Forelimb muscle (tissue), 1 donor: ENCODE measurements around the gene APBA2. TPM values are rescaled to one million over a fixed set of nuclear protein-coding genes. Genes with fewer than 3 reads are reported as not detected.
"Not testable (repeated sequence)": the region's sequence is repeated elsewhere in the genome, so short reads cannot be mapped to it uniquely, and the experiment has no call there.

Experiments
- DNase-seq: peaks from one replicate; pipeline ENCODE4 v3.0.0-alpha.2; 2013; ENCODE audit warnings: low read depth
- polyA plus RNA-seq: library from polyadenylated mRNA; unstranded; fragments of 120-200 nt; gene quantifications from one replicate; pipeline ENCODE4 v1.2.1, GENCODE V29; 2013; ENCODE audit not compliant: insufficient read length

The APBA2 gene
- 3.9 TPM for polyA plus RNA-seq

DNA sequence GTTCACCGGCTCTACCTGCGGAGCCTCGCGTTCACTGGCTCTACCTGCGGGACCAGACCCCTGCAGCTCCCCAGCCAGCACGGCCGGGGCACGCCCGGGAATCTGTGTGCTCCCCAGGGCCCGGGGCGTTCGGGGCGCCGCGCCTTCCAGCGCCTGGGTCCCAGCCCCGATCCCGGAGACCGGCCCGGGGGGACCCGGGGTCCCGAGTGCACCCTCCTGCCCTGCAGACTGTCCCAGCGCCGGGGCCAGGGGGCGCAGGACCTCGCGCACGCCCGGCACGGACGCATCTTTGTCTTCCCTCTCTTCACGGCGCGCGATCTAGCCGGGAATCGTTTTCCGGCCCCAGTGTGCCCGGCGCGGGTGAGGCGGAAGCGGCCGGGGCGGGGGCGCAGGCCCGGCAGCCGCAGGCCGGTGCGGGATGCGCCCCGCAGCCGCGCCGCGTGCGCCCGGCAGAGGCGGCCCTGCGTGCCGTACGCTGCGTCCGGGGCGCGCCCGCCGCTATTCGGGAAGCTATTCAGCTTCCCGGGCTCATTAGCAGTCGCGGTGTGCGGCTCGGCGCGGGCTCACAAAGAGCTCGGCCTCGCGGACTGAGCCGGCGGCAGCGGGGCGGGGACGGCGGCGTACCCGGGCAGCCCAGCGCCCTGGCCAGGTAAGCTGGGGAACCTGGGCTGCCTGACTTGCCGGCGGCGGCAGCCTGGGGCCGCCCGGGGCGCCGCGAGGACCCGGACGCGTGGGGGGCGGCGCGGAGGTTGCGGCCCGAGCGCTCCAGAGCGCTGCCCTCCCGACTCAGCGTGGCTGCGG, at the start of gene APBA2:
APBA2 (plus strand) TSS at position 345 of the 801 bp plus-strand sequence. CDS start 167,911 bp downstream, outside the sequence.
- no peak for DNase-seq

DNA sequence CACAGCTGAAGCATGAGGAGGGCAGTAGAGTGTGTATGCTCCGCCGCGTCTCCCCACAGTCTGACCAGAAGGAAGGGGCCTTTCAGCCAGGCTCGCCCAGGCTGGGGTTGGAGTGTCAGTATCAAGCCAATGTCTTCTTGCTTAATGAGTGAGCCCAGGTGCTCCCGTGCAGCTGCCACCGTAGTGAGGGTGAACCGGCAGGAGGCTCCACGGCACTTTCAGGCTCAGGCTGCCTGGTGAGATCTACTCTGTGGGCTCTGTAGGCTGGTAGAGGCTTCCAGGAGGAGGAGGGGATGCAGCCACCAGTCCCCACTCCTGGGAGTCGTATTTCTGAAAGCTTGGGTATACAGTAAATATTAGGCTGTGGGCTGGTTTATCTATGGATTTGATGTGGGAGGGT, 45.5 kb upstream of the APBA2 start:
- DNase-seq: not testable (repeated sequence)

- not testable (repeated sequence) for DNase-seq
Observed at GRCh38 chr15:28842210-28842609, 43.6 kb upstream of the APBA2 start.

- DNase-seq: not testable (repeated sequence)
Observed at GRCh38 chr15:28843520-28843919, 42.3 kb upstream of the APBA2 start.

DNA sequence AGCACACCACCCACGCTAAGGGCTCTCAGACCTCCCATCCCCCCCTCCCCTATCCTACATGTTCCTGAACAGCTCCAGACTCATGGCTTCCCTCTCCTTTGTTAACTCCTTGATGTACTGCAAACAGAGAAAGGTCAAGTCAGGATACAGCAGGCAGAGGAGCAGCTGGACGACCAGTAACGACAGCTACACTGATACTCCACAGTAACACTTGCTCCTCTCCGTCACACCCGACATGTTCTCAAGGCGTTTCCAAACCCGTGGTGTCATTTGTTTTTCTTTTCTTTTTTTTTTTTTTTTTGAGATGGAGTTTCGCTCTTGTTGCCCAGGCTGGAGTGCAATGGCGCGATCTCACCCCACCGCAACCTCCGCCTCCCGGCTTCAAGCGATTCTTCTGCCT, 41.6 kb upstream of the APBA2 start:
- not testable (repeated sequence) for DNase-seq

GRCh38 chr15:28847247-28847646, 38.5 kb upstream of the APBA2 start:
- DNase-seq: not testable (repeated sequence)

DNA sequence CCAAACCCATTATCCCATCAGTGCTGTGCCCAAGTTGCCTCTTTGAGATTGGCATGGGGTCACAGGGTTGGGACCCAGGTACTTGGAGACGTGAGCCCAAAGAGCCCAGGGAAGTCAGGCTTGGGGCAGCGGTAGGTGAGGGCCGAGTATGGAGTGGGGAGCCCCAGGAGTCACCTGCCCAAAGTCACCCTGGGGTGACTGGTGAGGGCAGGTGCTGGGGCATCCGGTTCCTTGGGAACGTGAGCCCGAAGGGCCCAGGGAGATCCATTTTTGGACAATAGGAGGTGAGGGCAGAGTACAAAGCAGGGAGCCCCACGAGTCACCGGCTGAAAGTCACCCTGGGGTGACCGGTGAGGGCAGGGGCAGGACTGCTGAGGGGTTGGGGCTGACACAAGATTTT, 37.8 kb upstream of the APBA2 start:
- DNase-seq: not testable (repeated sequence)

- DNase-seq: not testable (repeated sequence)
Observed at GRCh38 chr15:28848521-28848920, 37.3 kb upstream of the APBA2 start, which contains the start of gene GOLGA6L7. Gene GOLGA6L7, minus strand, starts transcription at chr15:28848644. Its CDS starts 95 bp downstream, at chr15:28848549.

DNA sequence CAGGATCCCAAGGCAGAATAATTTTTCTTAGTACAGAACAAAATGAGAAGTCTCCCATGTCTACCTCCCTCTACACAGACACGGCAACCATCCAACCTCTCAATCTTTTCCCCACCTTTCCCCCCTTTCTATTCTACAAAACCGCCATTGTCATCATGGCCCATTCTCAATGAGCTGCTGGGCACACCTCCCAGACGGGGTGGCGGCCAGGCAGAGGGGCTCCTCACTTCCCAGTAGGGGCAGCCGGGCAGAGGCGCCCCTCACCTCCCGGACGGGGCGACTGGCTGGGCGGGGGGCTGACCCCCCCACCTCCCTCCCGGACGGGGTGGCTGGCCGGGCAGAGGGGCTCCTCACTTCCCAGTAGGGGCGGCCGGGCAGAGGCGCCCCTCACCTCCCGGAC, 36.5 kb upstream of the APBA2 start:
- DNase-seq: not testable (repeated sequence)

DNA sequence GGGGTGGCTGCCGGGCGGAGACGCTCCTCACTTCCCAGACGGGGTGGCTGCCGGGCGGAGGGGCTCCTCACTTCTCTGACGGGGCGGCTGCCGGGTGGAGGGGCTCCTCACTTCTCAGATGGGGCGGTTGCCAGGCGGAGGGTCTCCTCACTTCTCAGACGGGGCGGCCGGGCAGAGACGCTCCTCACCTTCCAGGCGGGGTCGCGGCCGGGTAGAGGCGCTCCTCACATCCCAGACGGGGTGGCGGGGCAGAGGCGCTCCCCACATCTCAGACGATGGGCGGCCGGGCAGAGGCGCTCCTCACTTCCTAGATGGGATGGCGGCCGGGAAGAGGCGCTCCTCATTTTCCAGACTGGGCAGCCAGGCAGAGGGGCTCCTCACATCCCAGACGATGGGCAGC, 36.0 kb upstream of the APBA2 start:
- DNase-seq: not testable (repeated sequence)

- not testable (repeated sequence) for DNase-seq
Observed at GRCh38 chr15:28853654-28854053, 32.1 kb upstream of the APBA2 start.

DNA sequence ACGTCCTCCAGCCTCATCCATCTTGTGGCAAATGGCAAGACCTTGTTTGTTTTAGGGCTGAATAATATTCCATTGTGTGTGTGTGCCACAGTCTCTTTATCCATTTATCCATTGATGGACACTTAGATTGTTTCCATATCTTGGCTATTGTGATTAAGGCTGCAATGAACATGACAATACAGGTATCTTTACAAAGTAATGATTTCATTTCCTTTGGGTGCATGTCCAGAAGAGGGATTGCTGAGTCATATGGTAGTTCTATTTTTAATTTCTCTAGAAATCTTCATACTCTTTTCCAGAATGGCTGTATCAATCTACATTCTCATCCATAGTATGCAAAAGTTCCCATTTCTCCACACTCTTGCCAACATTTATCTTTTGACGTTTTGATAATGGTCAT, 31.2 kb upstream of the APBA2 start:
- DNase-seq: not testable (repeated sequence)

DNA sequence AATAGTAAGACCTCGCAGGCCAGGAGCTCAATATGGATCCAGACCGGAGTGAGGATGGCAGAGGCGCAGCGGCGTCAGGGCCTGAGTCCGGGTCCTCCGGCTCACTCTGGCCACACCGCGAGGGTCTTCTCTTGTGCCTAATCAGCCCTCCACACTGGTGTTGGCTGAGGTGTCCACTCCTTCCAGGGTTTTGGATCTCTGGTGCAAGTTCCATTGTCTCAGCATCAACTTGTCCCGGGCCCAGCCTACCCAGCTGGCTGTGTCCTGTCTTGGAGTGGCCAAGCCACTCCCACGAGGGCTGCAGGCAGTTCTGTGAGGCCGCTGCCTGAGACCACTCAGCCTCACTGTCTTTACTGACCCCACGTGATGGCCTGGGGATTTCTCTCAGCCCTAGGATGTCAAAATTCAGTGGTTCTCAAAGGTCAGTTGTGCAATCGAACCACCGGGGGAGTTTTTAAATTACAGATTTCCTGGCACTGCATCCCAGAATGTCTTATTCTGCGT, 24.7 kb upstream of the APBA2 start:
- peak; percentile 16 for DNase-seq

GRCh38 chr15:28861589-28862293, 24.0 kb upstream of the APBA2 start:
- DNase-seq: not testable (repeated sequence)

- DNase-seq: no peak
Observed at GRCh38 chr15:28868744-28869345, 16.9 kb upstream of the APBA2 start.

DNA sequence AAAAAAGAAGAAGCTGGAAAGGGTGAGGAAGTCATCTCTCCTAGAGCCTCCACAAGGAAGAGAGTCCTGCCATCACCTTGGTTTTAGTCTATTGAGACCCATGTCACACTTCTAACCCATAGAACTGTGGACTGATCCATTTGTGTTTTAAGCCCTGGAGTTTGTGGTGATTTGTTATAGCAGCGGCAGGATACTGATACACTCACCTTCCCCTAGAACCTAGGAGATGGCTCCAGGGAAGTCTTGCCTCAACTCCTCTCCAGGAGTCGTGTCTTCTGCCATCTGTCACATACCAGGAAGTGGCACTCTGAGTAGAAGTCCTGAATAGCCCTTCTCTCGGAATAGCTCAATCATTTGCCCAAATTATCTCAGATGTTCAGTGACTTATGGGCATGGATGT, 14.6 kb upstream of the APBA2 start:
- DNase-seq: no peak

GRCh38 chr15:28873006-28873405, 12.8 kb upstream of the APBA2 start:
- no peak for DNase-seq

DNA sequence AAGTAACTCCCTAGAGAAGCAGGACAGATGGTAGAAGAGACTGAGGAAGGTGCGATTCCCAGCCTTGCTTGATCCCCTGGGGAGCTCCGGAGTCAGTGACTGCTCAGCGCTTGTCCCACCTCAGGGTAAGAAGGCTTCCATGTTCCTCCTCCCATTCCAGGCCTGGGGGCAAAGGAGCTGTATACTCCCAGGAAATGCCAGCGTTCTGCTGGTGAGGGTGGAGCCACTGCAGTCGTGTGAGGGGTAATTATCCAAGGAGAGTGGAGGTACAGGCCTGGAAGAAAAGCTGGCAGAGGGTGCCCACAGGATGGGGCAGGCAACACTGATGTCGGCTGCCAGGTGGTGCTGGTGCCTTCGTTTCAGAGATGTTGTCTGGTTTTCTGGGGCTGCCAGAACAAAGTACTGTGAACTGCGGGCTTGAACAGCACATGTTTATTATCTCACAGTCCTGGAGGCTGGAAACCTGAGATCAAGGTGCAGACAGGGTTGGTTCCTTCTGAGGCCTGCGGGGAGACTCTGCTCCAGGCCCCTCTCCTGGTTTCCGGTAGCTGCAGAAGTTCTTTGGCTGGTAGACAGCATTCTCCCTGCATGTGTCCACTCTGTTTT, 12.1 kb upstream of the APBA2 start:
- no peak for DNase-seq

DNA sequence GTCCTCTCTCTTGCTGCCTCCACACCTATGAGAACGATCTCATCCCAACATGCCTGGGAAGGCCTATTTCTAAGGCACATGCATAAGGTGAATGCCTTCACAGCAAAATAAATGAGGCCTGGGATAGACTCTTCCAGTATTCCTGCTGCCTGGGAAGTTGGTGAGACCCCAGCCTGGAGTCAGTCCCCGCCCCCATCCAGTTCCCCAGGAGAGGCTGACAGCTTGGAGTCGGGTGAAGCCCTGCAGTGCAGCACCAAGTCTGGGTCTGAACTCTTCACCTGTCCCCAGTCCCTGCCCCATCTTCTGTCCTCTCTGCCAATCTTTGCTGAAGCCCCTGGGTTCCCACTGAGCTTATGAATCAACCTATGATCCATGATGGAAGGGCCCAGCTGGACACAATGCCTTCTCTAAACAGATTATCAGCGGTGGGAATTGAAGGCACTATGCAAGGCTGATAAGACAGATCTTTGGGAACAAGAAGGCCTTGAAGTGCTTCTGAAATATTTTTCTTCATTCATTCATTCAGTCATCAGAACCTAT, 10.2 kb upstream of the APBA2 start:
- no peak for DNase-seq

DNA sequence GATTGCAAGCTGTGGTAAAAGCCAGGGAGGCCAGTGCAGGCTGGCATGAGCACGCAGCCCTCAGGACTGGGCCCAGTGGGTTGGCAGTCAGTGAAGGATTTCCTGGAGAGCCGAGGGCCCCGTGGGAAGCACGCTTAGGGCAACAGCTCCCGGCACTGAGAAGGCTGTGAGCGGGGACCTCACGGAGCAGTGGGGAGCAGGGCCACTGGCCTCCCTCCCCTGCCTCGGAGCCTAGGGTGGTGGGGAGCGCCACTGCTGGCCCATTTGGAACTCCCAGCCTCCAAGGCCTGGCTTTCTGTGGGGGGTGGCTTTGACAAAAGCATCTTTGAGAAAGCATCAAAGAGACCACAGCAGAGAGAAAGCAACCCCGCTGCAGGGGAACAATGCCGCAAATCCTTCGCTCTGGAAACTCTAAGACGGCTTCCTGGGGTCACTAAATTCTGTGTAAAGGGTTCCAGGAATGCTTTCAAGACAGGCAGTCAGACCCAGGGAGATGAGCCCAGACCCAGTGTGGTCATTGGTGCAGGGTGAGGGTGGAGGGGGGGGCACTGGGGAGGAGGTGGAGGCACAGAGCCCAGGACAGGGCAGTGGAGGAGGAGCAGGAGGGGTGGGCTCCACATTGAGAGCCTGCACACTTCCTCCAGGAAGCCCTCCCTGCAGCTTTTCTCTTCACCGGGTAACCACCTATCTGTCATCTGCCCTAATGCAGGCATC, 9.5 kb upstream of the APBA2 start:
- DNase-seq: no peak

- DNase-seq: no peak
Observed at GRCh38 chr15:28876845-28877185, 9.0 kb upstream of the APBA2 start.
